DMS53 treated with DMSO at 0.1 percent for 48 hours (cell line): ENCODE results near the gene CAPN12.

Source experiments
- DNase-seq: peaks from one replicate; lab custom pipeline; 2025; ENCODE audit not compliant: unreplicated experiment; lab: John Stamatoyannopoulos, UW

Gene CAPN12

GRCh38 chr19:38726284-38726673, 18.0 kb downstream of the CAPN12 start:
- no peak for DNase-seq

- DNase-seq, result no peak
Observed at GRCh38 chr19:38725469-38726283, 18.6 kb downstream of the CAPN12 start.

GRCh38 chr19:38723990-38724854, 20.1 kb downstream of the CAPN12 start:
- DNase-seq, result no peak

- no peak for DNase-seq
Observed at GRCh38 chr19:38723606-38723965, 20.7 kb downstream of the CAPN12 start.

GRCh38 chr19:38722947-38723605, 21.2 kb downstream of the CAPN12 start:
- no peak for DNase-seq

- no peak for DNase-seq
Observed at GRCh38 chr19:38721979-38722773, 22.1 kb downstream of the CAPN12 start.

- no peak for DNase-seq
Observed at GRCh38 chr19:38721496-38721895, 22.8 kb downstream of the CAPN12 start.

GRCh38 chr19:38720559-38721236, 23.6 kb downstream of the CAPN12 start:
- DNase-seq, result no peak

- DNase-seq, result no peak
Observed at GRCh38 chr19:38719761-38720558, 24.3 kb downstream of the CAPN12 start.

GRCh38 chr19:38718747-38719543, 25.3 kb downstream of the CAPN12 start:
- no peak for DNase-seq

GRCh38 chr19:38717855-38718254, 26.4 kb downstream of the CAPN12 start:
- no peak for DNase-seq

GRCh38 chr19:38717051-38717450, 27.2 kb downstream of the CAPN12 start:
- no peak for DNase-seq

- DNase-seq, result no peak
Observed at GRCh38 chr19:38715555-38715954, 28.7 kb downstream of the CAPN12 start.

GRCh38 chr19:38714354-38714778, 29.9 kb downstream of the CAPN12 start:
- DNase-seq, result no peak

GRCh38 chr19:38713865-38714264, 30.4 kb downstream of the CAPN12 start:
- DNase-seq, result no peak

- no peak for DNase-seq
Observed at GRCh38 chr19:38713227-38713649, 31.0 kb downstream of the CAPN12 start.

GRCh38 chr19:38712161-38712748, 32.0 kb downstream of the CAPN12 start:
- DNase-seq, result no peak

GRCh38 chr19:38711726-38712153, 32.5 kb downstream of the CAPN12 start:
- no peak for DNase-seq
